A673 (cell line): Measurements from ENCODE around the gene EPB41.

Experiments used
- CTCF ChIP-seq: fragments of 300-800, 200-600 bp; sonication (generic); conservative IDR thresholded peaks from 2 replicates; pipeline ENCODE4 v1.5.1; 2017; ENCODE audit warnings: low read depth, mild to moderate bottlenecking, antibody characterized with exemption, low read length, moderate library complexity, mixed read lengths
- EZH2 ChIP-seq: fragments of 200-600 bp; sonication (generic); IDR thresholded peaks from 2 replicates; pipeline ENCODE4 v1.6.1; 2017; ENCODE audit warnings: borderline replicate concordance, low read depth, mild to moderate bottlenecking, mixed read lengths, antibody characterized with exemption, low read length; ENCODE audit not compliant: poor library complexity, severe bottlenecking

- TF ChIP-seq CTCF (no peak), EZH2 (no peak)
Observed at GRCh38 chr1:29148656-29149491, 234.5 kb downstream of the EPB41 start.
